ENCODE data around the gene RCBTB1.
"Not testable (repeated sequence)": the region's sequence is repeated elsewhere in the genome, so short reads cannot be mapped to it uniquely, and the experiment has no call there.

The RCBTB1 gene

DNA sequence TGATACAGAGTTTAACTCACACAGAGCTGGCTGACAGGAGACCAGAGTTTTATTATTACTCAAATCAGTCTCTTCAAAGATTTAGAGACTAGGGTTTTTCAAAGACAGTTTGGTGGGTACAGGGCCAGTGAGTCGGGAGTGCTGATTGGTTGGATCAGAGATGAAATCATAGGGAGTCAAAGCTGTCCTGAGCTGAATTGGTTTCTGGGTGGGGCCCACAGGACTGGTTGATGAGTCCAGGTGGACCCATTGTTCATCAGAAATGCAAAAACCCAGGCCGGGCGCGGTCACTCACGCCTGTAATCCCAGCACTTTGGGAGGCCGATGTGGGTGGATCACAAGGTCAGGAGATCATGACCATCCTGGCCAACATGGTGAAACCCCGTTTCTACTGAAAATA, 17.3 kb upstream of the RCBTB1 start:
- DNase-seq: not testable (repeated sequence)

DNA sequence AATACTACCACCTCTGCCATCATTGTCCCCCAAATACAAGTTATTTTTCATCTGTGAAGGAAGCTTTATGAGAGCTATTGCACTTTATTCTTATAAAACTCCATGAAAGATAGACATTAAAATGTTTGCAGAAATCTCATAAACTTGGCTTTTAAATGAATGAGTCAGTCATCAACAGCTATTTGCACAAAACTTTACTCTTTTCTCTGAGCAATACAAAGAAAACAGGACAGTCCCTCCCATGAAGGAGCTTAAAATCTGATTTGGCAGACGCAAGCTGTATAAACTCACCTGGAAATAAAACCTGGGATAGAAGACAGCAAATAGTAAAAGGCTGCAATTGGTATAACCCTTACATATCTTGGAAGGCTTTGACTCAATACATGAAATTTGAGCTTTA, 16.6 kb upstream of the RCBTB1 start:
- DNase-seq: no peak

DNA sequence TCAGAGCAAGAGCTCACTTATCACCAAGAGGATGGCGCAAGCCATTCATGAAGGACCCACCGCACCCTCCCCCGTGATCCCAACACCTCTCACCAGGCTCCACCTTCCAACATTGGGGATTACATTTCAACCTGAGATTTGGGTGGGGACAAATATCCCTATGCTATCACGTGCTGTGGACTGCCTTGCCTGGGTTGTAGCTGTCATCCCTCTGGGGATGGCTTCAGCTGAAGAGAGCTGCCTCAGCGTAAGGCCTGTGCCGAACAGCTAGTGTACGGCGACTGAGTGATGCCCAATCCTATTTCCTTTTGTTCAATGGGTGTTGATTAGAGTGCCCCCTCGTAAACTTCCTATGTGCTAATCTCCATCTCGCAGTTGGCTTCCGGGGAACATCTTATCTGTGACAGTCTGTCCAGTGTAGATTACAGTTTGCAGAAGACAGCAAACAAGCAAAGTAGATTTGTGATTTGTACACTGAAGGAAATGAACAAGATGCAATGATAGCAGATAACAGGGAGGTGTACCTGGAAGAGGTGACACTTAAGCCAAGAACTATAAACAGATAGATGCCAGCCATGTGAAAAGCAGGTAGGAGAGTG, 11.8 kb upstream of the RCBTB1 start:
- DNase-seq: no peak

DNA sequence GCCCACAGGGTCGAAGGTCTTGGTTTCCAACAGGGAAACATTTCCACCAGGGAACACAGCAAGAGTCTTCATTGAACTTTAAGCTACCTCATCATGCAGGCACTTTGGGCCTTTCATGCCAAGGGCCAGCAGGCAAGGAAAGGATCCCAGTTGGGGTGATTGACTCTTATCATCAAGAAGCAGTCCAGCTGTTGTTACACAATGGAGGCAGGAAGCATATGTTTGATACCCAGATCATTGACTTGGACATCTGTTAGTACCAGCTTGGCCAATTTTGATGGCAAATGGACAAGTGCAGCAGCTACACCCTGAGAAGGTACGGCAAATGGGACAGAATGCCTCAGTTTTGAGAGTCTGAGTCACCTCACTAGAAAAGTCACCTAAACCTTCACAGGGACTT, 10.9 kb upstream of the RCBTB1 start:
- DNase-seq: no peak

DNA sequence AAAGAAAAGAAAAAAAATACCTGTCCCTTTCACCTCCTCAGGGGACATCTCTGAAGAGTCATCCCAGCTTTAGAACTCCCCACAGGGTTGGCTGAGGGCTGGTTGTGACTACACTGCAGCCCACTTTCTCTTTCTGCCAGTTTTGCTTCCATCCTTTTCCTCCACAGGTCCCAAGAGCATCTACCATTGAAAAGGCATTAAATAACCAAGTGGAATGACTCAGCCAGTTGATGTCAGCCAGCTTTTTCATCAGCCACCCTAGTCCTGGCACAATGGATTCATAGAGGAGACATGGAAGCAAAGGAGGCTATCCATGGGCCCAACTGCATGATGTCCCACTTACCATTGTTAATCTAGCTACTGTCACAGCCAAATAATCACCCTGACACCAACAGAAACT, 9.2 kb upstream of the RCBTB1 start:
- no peak for DNase-seq

DNA sequence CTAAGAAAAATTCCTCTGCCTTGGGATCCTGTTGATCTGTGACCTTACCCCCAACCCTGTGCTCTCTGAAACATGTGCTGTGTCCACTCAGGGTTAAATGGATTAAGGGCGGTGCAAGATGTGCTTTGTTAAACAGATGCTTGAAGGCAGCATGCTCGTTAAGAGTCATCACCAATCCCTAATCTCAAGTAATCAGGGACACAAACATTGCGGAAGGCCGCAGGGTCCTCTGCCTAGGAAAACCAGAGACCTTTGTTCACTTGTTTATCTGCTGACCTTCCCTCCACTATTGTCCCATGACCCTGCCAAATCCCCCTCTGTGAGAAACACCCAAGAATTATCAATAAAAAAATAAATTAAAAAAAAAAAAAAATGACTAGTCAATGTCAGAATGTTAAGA, 8.5 kb upstream of the RCBTB1 start:
- DNase-seq: not testable (repeated sequence)

DNA sequence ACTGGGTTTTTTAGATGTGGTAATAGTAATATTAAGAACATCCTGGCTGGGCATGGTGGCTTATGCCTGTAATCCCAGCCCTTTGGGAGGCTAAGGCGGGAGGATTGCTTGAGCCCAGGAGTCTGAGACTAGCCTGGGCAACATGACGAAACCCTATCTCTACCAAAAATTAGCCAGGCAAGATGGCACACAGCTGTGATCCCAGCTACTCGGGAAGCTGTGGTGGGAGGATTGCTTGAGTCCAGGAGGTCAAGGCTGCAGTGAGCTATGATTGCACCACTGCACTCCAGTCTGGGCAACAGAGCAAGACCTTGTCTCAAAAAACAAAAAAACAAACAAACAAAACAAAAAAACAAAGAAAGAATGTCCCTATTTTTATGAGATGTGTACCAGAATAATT, 5.4 kb upstream of the RCBTB1 start:
- not testable (repeated sequence) for DNase-seq

DNA sequence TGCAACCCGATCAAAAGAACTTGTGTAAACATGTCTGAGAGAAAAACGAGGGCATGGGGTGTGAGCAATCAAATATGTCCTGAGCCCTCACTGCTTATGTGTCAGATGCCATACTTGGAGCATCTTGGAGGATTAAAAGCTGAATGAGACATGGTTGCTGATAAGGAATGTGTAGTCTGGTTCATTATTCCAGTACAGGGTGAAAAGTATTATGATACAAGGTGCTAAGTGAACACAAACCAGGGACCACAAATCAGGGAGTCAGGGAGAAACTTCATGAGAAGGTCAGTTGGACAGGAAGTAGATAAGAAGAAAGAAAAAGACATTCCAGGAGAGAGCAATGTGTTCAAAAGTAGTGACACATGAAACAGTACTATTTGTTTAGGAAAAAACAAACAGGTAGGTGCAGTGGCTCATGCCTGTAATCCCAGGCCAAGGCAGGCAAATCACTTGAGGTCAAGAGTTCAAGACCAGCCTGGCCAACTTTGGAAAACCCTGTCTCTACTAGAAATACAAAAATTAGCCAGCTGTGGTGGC, 2.0 kb upstream of the RCBTB1 start:
- no peak for DNase-seq

DNA sequence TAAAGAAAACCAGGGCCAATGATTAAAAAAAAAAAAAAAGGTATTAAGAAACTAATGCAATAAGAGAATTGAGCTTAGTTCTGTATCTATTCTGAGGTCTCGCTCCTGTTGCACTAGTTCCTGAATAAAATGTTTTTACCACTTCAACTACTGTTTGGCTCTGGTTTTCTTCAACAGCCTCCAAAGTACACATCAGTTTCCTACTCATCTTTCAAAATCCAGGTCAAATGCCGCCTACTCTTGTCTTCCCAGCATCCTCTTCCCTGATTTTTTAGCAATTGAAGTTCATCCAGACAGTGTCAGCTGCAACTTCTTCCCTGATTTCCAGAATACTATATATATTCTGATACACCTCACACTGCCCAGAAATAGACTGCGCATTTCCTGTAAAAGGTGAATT, 1.4 kb upstream of the RCBTB1 start:
- DNase-seq: no peak

DNA sequence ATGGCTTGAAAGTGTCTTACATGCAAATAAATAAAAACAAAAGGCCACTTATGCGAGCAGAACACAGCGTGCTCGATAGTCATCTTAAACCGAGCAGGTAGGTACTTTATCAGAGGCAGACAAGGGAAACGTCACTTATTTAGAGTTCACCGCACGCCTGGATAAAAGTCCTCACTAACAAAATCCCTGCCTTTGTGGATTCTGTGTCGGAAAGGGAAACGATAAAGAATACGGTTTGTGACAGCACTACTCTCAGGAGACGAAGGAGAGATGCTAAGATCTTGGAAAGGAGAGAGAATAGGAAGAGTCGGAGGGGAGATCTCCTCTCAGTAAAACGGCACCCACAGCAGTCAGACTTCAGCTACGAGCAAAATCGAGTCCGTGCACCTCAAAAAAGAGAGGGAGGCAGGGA, 581 bp downstream of the RCBTB1 start:
- DNase-seq: no peak

DNA sequence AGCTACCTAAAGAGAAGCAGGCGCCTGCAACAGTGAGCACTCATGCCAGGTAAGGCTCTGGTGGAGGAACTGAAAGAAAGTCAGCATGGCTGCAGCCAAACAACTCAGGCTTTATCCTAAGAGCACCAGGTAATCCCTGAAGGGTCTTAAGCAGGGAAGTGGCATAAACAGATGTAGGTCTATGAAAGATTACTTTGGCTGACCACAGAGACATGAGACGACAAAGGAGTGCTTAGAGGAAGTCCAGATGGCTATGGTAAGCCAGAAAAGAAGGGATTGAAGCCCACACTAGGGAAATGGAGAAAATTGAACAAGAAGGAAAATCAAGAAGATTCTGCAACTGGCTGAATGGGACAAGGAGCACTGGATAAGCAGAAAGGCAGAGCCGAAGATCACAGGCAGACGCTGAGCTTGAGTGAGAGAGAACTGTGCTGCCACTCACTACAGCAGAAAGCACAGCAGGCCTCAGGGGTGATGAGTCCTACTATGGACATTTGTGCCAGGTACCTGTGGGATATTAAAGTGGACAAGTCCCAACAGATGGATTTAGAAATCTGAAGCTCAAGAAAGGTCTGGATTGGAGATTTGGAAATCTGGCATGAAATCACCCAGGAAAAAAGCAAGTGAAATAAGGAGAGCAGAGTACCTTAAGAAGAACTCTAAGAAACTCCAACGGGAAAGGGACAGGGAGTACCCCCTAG, 4.2 kb downstream of the RCBTB1 start:
- DNase-seq: no peak

DNA sequence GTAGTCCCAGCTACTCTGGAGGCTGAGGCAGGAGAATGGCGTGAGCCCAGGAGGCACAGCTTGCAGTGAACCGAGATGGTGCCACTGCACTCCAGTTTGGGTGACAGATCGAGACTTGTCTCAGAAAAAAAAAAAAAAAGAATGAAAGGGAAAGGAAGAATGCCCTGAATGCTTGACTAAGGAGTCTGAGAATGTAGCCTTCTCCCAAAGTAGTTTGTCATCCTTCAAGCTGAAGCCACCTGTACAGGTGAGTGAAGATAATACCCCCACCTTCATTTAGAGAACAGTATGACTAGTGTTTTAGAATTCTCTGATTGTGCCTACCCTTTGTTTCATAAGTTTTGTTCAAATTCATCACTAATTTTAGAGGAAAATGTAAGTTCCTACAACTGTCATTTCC, 5.9 kb downstream of the RCBTB1 start:
- no peak for DNase-seq

DNA sequence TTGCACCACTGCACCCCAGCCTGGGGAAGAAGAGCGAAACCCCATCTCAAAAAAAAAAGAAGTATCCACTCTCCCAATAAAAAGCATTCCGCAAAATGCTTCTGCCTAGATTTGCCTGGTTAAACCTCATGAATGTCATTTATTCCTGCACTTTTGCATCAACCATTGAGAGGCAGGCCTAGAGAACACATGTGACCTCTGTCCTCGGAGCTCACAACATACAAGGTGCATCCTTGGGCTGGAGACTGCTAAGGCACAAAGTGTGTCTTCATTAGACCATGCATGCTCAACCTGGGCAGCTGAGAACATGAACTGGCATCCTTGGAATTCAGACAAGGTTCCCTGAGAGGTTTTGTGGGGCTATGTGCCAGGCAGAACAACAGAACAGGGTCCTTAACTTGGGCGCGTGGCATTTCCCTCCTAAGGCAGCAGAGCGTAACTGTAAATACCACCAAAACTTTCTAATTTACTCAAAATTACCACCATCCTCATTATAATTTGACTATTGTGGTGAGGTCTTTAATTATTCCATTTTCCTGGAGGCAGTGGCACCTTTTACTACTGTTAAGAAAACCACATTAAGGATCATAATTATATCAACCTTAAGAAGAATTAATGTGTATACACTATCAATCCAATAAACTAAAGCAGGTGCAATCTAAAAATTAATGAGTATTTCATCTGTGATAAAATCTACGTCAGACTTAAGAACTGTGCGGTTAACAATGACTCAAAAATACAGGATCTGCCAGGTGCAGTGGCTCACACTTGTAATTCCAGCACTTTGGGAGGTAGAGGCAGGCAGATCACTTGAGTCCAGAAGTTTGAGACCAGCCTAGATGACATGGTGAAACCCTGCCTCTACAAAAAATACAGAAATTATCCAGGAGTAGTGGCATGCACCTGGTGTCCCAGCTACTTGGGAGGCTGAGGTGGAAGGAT, 13.8 kb downstream of the RCBTB1 start:
- no peak for DNase-seq

DNA sequence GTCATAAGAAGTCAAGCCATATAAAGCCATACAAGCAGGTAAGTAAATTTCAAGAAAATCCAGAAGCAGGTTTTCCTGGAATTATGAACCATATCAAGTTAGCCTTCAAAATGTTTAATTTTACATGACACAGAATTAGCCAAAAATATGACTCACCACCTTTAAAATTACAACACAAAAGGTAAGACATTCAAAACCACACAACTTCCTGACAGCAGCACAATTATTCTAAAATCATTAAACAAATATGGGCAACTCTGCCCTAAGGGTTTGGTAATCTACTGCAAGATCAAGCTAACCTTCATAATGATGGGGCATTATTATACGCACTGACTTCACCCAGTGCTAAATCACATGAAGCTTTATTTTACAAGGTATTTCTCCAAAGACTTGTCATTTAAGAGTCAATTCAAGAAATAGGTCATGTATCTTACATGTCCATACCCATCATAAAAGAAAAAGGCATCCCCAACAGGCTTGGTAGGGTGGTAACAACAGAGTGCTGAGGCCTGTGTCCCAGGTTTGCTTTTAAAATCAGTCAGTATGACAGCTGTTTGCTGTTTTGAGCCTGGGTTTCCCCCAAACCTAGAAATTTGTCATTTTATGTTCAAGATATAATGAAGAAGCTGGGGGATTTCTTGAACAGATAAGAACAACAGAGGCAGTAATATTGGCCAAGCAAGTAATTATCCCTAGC, 15.2 kb downstream of the RCBTB1 start:
- no peak for DNase-seq

DNA sequence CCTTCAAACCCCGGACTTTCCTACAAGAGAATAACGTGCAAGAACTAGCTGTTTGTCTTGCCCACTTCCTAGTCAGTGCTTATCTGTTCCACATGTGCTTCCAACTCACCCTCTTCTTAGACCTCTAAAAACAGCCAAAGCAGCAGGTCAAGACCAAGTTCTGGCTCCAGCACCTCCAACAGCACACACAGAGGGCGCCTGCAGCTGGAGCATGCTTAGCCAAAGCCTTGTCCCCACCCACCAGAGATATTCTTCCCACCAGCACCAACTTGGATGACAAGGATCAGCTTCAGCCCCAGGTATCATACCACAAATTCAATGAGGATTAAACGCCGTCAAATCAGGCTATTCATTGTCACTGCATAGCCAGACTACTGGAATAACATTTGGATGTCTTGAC, 17.9 kb downstream of the RCBTB1 start:
- no peak for DNase-seq

DNA sequence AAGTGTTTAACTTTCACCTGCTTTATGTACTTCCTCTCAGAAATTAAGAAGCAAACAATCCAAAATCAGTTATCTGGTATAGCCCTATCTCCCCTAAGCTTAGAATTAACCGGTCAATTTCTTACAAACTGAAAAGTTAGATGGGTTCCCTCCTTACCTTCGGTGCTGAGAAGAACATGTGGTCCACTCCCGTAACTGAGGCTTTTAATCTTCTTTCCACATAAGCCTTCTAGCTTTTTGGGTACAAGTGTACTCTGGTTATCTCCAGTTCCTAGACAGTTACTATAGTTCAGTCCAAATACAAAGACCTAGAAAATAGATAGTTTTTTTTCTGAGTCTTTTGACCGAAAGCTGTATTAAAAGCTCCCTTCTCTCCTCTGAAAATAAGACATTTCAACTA, 18.9 kb downstream of the RCBTB1 start:
- no peak for DNase-seq

DNA sequence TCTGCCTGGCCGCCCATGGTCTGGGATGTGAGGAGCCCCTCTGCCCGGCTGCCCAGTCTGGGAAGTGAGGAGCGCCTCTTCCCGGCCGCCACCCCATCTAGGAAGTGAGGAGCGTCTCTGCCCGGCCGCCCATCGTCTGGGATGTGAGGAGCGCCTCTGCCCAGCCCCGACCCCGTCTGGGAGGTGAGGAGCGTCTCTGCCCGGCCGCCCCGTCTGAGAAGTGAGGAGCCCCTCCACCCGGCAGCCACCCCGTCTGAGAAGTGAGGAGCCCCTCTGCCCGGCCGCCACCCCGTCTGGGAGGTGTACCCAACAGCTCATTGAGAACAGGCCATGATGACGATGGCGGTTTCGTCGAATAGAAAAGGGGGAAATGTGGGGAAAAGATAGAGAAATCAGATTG, 19.9 kb downstream of the RCBTB1 start:
- DNase-seq: not testable (repeated sequence)

DNA sequence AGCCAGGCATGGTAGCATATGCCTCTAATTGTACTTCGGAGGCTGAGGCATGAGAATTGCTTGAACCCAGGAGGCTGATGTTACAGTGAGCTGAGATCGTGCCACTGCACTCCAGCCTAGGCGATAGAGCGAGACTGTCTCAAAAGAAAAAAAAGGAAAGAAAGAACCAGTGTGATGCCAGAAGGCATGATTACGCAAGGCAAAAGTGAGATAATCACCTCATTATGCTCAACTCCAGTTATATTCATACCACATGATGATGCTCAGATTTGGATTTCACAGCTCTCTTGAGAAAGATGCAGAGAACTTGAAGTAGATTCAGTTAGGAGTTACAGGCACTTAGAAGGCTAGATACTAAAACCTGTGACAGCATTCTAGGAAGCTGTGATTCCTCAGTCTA, 21.8 kb downstream of the RCBTB1 start:
- no peak for DNase-seq

DNA sequence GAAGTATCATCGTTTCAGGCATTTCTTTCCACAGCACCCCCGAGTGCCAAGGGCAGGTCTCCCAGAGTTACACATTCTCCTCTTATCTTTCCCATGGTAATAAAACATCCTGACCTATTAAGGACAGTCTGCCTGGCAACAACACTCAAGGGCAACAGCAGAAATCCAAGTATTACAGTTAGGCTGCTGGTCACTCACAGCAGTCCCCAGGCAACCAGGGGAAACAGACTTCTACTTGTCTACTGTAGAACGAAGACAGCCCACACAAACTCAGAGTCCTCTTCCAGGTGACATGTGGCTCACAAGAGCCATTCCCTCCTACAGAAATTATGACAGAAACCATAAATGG, 24.3 kb downstream of the RCBTB1 start:
- no peak for DNase-seq

DNA sequence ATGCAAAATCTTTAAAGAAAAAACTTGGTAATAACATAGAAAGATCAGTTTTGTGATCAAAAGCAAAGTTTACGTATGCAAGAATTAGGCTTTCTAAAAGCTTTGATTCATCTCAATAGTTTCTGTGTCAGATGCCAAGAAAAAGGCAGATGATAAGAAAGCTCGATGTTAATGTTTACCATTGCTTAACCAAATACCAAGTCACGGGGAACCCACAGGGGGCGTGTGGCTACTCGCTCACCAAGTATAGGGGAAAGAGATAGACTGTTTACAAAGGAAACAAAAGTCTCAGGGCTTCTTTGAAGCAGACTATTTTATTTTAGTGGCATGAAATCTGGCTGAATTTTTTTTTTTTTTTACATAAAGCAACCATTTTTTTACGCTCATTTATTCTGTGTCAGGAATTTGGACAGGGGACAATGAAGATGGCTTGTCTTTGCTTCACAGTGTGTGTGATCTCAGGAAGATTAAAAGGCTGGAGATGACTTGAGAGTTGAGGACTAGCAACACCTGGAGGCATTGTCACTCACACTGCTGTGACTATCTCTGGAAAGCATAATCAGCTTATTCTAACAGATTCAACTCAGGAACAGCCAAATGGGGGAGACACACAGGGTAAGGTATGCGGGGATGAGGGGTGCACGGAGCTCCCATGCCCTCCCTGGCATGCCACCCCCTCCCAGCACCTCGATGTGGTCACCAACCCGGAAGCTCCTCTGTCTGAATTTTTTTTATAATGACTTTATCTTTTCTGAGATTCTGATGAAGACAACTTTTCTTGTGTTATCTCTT, 24.9 kb downstream of the RCBTB1 start:
- no peak for DNase-seq

DNA sequence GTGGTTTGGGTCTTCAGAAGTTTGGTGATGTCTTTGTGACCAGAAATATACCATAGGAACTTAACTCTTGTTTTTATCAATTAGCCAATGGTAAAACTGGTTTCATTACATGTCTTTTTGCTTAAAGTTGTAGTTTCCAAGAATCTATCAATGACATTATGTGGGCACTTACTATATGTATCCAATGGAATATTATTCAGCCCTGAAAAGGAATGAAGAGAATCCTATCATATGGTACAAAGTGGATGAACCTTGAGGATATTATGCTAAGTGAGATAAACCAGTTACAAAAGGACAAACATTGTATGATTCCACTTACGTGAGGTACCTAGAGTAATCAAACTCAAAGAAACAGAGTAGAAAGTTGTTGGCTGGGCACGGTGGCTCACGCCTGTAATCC, 26.4 kb downstream of the RCBTB1 start:
- DNase-seq: no peak

DNA sequence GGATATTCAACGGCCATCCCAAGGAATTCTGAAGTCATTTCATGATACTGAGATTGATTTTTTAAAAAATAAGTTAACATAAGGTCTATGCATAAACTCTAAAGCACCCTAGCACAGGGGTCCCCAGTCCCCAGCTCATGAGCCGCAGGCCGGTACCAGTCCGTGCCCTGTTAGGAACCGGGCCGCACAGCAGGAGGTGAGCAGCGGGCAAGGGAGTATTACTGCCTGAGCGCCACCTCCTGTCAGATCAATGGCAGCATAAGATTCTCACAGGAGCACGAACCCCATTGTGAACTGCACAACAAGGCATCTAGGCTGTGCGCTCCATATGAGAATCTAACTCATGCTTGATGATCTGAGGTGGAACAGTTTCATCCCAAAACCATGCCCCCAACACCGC, 31.0 kb downstream of the RCBTB1 start:
- no peak for DNase-seq

All from NCI-H2107 (cell line).